NCI-H2029 treated with DMSO at 0.1 percent for 48 hours (cell line): Measurements from ENCODE around the gene NUDT14.

Experiments
- DNase-seq: peaks from one replicate; lab custom pipeline; 2025; lab: John Stamatoyannopoulos, UW

Gene NUDT14

GRCh38 chr14:105146181-105146975 is 34.7 kb downstream of the NUDT14 start:
- no peak for DNase-seq

- DNase-seq: no peak
Observed at GRCh38 chr14:105145381-105146180, 35.5 kb downstream of the NUDT14 start.

- DNase-seq: no peak
Observed at GRCh38 chr14:105144666-105145380, 36.3 kb downstream of the NUDT14 start.

- DNase-seq: no peak
Observed at GRCh38 chr14:105144026-105144665, 37.0 kb downstream of the NUDT14 start.

GRCh38 chr14:105143451-105144025 is 37.6 kb downstream of the NUDT14 start:
- no peak for DNase-seq

- no peak for DNase-seq
Observed at GRCh38 chr14:105142651-105143450, 38.3 kb downstream of the NUDT14 start.

GRCh38 chr14:105141486-105142281 is 39.4 kb downstream of the NUDT14 start:
- no peak for DNase-seq

- no peak for DNase-seq
Observed at GRCh38 chr14:105141026-105141425, 40.1 kb downstream of the NUDT14 start.

GRCh38 chr14:105140581-105140980 is 40.5 kb downstream of the NUDT14 start:
- no peak for DNase-seq

- DNase-seq: no peak
Observed at GRCh38 chr14:105139831-105140239, 41.3 kb downstream of the NUDT14 start.

GRCh38 chr14:105139212-105139825 is 41.8 kb downstream of the NUDT14 start:
- DNase-seq: no peak

GRCh38 chr14:105138551-105139111 is 42.5 kb downstream of the NUDT14 start:
- DNase-seq: no peak

GRCh38 chr14:105138021-105138541 is 43.0 kb downstream of the NUDT14 start:
- DNase-seq: no peak

GRCh38 chr14:105137481-105138020 is 43.6 kb downstream of the NUDT14 start:
- no peak for DNase-seq

- no peak for DNase-seq
Observed at GRCh38 chr14:105136401-105137322, 44.5 kb downstream of the NUDT14 start.

GRCh38 chr14:105135700-105136395 is 45.3 kb downstream of the NUDT14 start:
- DNase-seq: no peak
